Neural cell (in vitro differentiated cells): ENCODE data around the gene PLA2G3. TPM values are rescaled to one million over a fixed set of nuclear protein-coding genes. Genes with fewer than 3 reads are reported as not detected.

Experiments
- H2AFZ ChIP-seq: fragments of 200-600, 300-800 bp; sonication (generic), shearing (Covaris generic); 2 replicates; pipeline ENCODE4 v1.6.0; 2014; ENCODE audit warnings: low read depth, mild to moderate bottlenecking, antibody characterized with exemption, low read length, moderate library complexity
- H3F3A ChIP-seq: fragments of 200-600 bp; shearing (Covaris generic); 2 replicates; pipeline ENCODE4 v1.6.1; 2016; ENCODE audit warnings: mild to moderate bottlenecking, moderate library complexity, mixed read lengths, antibody characterized with exemption, low read length; ENCODE audit not compliant: insufficient read depth, poor library complexity, severe bottlenecking
- H3K27ac ChIP-seq: fragments of 200-600, 300-800 bp; sonication (generic), shearing (Covaris generic); 2 replicates; pipeline ENCODE4 v1.5.1; 2014; ENCODE audit warnings: mild to moderate bottlenecking, low read length, moderate library complexity
- H3K27me3 ChIP-seq: fragments of 300-800, 200-600 bp; sonication (generic), shearing (Covaris generic); 2 replicates; pipeline ENCODE4 v1.6.0; 2014; ENCODE audit warnings: mild to moderate bottlenecking, low read depth, low read length, moderate library complexity; ENCODE audit not compliant: insufficient read depth
- H3K36me3 ChIP-seq: fragments of 300-800, 200-600 bp; sonication (generic), shearing (Covaris generic); 2 replicates; pipeline ENCODE4 v1.5.1; 2014; ENCODE audit warnings: mild to moderate bottlenecking, antibody characterized with exemption, low read length, moderate library complexity; ENCODE audit not compliant: insufficient read depth
- H3K4me2 ChIP-seq: fragments of 300-800, 200-600 bp; sonication (generic), shearing (Covaris generic); 2 replicates; pipeline ENCODE4 v1.6.0; 2014; ENCODE audit warnings: mild to moderate bottlenecking, low read length
- H3K4me3 ChIP-seq: fragments of 300-800, 200-600 bp; sonication (generic), shearing (Covaris generic); 2 replicates; pipeline ENCODE4 v1.5.1; 2014; ENCODE audit warnings: mild to moderate bottlenecking, low read length, moderate library complexity
- H3K79me2 ChIP-seq: fragments of 200-600 bp; shearing (Covaris generic); replicated peaks from 2 replicates; pipeline ENCODE4 v1.6.0; 2014; ENCODE audit warnings: mild to moderate bottlenecking, low read length, moderate library complexity; ENCODE audit not compliant: insufficient read depth
- H3K9ac ChIP-seq: fragments of 300-800, 200-600 bp; sonication (generic), shearing (Covaris generic); 2 replicates; pipeline ENCODE4 v1.6.1; 2016; ENCODE audit warnings: mild to moderate bottlenecking, low read length, mixed read lengths
- H3K9me2 ChIP-seq: fragments of 200-600 bp; shearing (Covaris generic); 2 replicates; pipeline ENCODE4 v1.6.1; 2016; ENCODE audit warnings: mild to moderate bottlenecking, low read length, mixed read lengths; ENCODE audit not compliant: insufficient read depth
- H3K9me3 ChIP-seq: fragments of 200-600, 300-800 bp; sonication (generic), shearing (Covaris generic); 2 replicates; pipeline ENCODE4 v1.6.1; 2016; ENCODE audit warnings: mild to moderate bottlenecking, mixed run types, low read length, moderate library complexity, mixed read lengths
- H4K20me1 ChIP-seq: fragments of 200-600 bp; shearing (Covaris generic); 2 replicates; pipeline ENCODE4 v1.6.1; 2016; ENCODE audit warnings: mild to moderate bottlenecking, mixed run types; ENCODE audit not compliant: insufficient read depth
- EP300 ChIP-seq: fragments of 450-650 bp; conservative IDR thresholded peaks from 2 replicates; pipeline ENCODE4 v1.6.1; 2014; ENCODE audit warnings: antibody characterized with exemption, mild to moderate bottlenecking, moderate library complexity; ENCODE audit not compliant: poor library complexity, severe bottlenecking
- EZH2 ChIP-seq: fragments of 200-600, 300-800 bp; shearing (Covaris generic), sonication (generic); IDR thresholded peaks from 2 replicates; pipeline ENCODE4 v1.6.1; 2014; ENCODE audit warnings: antibody characterized with exemption, low read length, borderline replicate concordance, mild to moderate bottlenecking; ENCODE audit not compliant: insufficient read depth, poor library complexity, severe bottlenecking
- MXI1 ChIP-seq: fragments of 450-650 bp; conservative IDR thresholded peaks from 2 replicates; pipeline ENCODE4 v1.6.1; 2014; ENCODE audit warnings: antibody characterized with exemption, mild to moderate bottlenecking; ENCODE audit not compliant: poor library complexity, severe bottlenecking
- POLR2AphosphoS5 ChIP-seq: IDR thresholded peaks from 2 replicates; pipeline ENCODE4 v1.6.1; 2012
- RAD21 ChIP-seq: fragments of 450-650 bp; conservative IDR thresholded peaks from 2 replicates; pipeline ENCODE4 v1.6.1; 2014; ENCODE audit warnings: antibody characterized with exemption, mild to moderate bottlenecking, moderate library complexity
- SMC3 ChIP-seq: fragments of 450-650 bp; conservative IDR thresholded peaks from 2 replicates; pipeline ENCODE4 v1.6.1; 2014; ENCODE audit warnings: antibody characterized with exemption, mild to moderate bottlenecking, moderate library complexity; ENCODE audit not compliant: poor library complexity
- TAF1 ChIP-seq: IDR thresholded peaks from 2 replicates; pipeline ENCODE4 v1.6.1; 2012; ENCODE audit warnings: low read depth
- polyA plus RNA-seq: library from polyadenylated mRNA; depleted of rRNA; stranded (reverse); fragments of >200 nt; gene quantifications from 2 replicates; pipeline ENCODE4 v1.2.3, GENCODE V29; 2014
- TF ChIP-seq, protein P1 (sequence below): fragments of 450-650 bp; IDR thresholded peaks from 2 replicates; pipeline ENCODE4 v1.5.1; 2014; ENCODE audit warnings: antibody characterized with exemption, mild to moderate bottlenecking, moderate library complexity; ENCODE audit not compliant: poor library complexity, severe bottlenecking
- TF ChIP-seq, protein P2 (sequence below): IDR thresholded peaks from 2 replicates; pipeline ENCODE4 v1.6.1; 2012; ENCODE audit warnings: borderline replicate concordance

Gene PLA2G3
- polyA plus RNA-seq, 1 donor from 2014 or later: not detected

DNA sequence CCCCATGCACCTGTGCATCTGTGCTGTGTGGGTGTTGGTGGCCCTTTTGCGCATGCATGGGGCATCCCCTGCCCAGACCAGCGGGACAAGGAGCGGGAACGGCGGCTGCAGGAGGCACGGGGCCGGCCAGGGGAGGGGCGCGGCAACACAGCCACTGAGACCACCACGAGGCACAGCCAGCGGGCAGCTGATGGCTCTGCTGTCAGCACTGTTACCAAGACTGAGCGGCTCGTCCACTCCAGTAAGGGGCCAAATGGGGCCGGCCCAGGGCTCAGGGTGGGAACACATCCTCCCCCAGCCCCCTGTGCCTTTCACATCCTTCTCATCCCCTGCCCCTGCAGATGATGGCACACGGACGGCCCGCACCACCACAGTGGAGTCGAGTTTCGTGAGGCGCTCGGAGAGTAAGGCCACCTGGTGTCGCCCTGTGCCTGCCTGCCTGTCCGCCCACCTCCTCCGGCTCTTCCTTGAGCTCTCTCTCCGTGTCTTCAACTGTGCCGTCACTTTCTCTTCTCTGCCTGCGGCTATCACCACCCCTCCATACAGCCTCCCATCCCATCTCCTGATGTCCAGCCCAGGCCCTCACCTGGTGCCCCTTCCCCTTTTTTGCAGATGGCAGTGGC, 43.5 kb downstream of the PLA2G3 start:
- H3K9ac ChIP-seq: no peak overlapping the region
- no peak for TF ChIP-seq TAF1
- TF ChIP-seq, protein P1, sequence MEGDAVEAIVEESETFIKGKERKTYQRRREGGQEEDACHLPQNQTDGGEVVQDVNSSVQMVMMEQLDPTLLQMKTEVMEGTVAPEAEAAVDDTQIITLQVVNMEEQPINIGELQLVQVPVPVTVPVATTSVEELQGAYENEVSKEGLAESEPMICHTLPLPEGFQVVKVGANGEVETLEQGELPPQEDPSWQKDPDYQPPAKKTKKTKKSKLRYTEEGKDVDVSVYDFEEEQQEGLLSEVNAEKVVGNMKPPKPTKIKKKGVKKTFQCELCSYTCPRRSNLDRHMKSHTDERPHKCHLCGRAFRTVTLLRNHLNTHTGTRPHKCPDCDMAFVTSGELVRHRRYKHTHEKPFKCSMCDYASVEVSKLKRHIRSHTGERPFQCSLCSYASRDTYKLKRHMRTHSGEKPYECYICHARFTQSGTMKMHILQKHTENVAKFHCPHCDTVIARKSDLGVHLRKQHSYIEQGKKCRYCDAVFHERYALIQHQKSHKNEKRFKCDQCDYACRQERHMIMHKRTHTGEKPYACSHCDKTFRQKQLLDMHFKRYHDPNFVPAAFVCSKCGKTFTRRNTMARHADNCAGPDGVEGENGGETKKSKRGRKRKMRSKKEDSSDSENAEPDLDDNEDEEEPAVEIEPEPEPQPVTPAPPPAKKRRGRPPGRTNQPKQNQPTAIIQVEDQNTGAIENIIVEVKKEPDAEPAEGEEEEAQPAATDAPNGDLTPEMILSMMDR: no peak
- no peak for TF ChIP-seq RAD21
- no peak for TF ChIP-seq POLR2AphosphoS5
- TF ChIP-seq, protein P2, sequence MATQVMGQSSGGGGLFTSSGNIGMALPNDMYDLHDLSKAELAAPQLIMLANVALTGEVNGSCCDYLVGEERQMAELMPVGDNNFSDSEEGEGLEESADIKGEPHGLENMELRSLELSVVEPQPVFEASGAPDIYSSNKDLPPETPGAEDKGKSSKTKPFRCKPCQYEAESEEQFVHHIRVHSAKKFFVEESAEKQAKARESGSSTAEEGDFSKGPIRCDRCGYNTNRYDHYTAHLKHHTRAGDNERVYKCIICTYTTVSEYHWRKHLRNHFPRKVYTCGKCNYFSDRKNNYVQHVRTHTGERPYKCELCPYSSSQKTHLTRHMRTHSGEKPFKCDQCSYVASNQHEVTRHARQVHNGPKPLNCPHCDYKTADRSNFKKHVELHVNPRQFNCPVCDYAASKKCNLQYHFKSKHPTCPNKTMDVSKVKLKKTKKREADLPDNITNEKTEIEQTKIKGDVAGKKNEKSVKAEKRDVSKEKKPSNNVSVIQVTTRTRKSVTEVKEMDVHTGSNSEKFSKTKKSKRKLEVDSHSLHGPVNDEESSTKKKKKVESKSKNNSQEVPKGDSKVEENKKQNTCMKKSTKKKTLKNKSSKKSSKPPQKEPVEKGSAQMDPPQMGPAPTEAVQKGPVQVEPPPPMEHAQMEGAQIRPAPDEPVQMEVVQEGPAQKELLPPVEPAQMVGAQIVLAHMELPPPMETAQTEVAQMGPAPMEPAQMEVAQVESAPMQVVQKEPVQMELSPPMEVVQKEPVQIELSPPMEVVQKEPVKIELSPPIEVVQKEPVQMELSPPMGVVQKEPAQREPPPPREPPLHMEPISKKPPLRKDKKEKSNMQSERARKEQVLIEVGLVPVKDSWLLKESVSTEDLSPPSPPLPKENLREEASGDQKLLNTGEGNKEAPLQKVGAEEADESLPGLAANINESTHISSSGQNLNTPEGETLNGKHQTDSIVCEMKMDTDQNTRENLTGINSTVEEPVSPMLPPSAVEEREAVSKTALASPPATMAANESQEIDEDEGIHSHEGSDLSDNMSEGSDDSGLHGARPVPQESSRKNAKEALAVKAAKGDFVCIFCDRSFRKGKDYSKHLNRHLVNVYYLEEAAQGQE: no peak
- TF ChIP-seq EP300: no peak
- TF ChIP-seq SMC3: no peak
- TF ChIP-seq MXI1: no peak
- TF ChIP-seq EZH2: no peak
- H3K9me3 ChIP-seq: no peaks in the 10 kb centered on the region
- no peaks in the 10 kb centered on the region for H3K79me2 ChIP-seq
- no peaks in the 10 kb centered on the region for H3K36me3 ChIP-seq
- H4K20me1 ChIP-seq: no peaks in the 10 kb centered on the region
- H3K27ac ChIP-seq: no peak overlapping the region
- no peaks in the 10 kb centered on the region for H3K9me2 ChIP-seq
- no peaks in the 10 kb centered on the region for H3K27me3 ChIP-seq
- H2AFZ ChIP-seq: no peak overlapping the region
- no peak overlapping the region for H3K4me3 ChIP-seq
- H3K4me2 ChIP-seq: no peak overlapping the region
- no peaks in the 10 kb centered on the region for H3F3A ChIP-seq

DNA sequence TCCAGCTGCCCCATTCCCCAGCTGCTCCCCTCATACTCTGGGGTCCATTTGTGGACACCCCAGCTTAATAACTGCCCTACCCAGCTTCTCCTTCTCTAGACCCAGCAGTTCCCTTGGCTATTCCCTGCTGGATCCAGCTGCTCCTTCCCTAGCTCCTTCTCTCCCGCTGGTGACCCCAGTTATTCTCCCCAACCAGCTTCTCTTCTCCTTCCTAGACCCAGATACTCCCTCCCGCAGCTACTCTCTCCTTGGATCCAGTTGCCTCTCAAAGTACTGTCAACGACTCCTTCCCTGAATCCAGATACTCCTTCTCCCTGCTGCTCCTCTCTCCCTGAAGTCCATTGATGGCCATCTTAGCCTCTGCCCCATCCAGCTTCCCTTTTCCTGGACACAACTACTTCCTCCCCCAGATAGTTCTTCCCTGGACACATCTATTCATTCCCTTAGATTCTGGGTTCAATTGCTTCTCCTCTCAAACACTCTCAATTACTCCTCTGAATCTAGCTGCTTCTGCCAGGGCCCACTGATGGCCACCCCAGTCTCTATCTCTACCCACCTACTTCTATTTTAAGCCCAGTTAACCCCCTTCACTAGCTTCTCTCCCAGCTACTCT, 44.6 kb downstream of the PLA2G3 start:
- Histone ChIP-seq H3K9me2 (no peaks in the 10 kb centered on the region), H3K9me3 (no peaks in the 10 kb centered on the region), H3K4me2 (no peak overlapping the region), H3F3A (no peaks in the 10 kb centered on the region), H3K4me3 (no peak overlapping the region), H4K20me1 (no peaks in the 10 kb centered on the region), H3K79me2 (no peaks in the 10 kb centered on the region), H3K36me3 (no peaks in the 10 kb centered on the region), H2AFZ (no peak overlapping the region), H3K27me3 (no peaks in the 10 kb centered on the region), H3K27ac (no peak overlapping the region), H3K9ac (no peak overlapping the region)
- TF ChIP-seq EP300: no peak
- TF ChIP-seq MXI1: no peak
